B cell (primary cell): ENCODE measurements around the gene KRT4.

ENCODE experiments used
- CTCF ChIP-seq: fragments of 200-600 bp; IDR thresholded peaks from one replicate; pipeline ENCODE4 v1.8.0; 2022; ENCODE audit warnings: antibody characterized with exemption, mild to moderate bottlenecking
- EZH2 ChIP-seq: IDR thresholded peaks from 2 replicates; pipeline ENCODE4 v1.6.1; 2012; ENCODE audit warnings: borderline replicate concordance, low read depth, mild to moderate bottlenecking, moderate library complexity, low read length; ENCODE audit not compliant: insufficient read depth, poor library complexity, severe bottlenecking

- TF ChIP-seq CTCF (no peak), EZH2 (no peak)
These were observed 14.3 kb downstream of the KRT4 start for GRCh38 chr12:52799505-52800211.
